Mucosa of gallbladder (tissue), 1 donor: ENCODE data around the gene CST8. TPM values are rescaled to one million over a fixed set of nuclear protein-coding genes. Genes with fewer than 3 reads are reported as not detected.

Experiments used
- DNase-seq: peaks from one replicate; pipeline ENCODE4 v3.0.0-alpha.2; 2020; ENCODE audit warnings: low spot score
- total RNA-seq: library from RNA; stranded (reverse); gene quantifications from one replicate; pipeline ENCODE4 v1.2.1, GENCODE V29; 2021
- donor health status: DM: no; HTN: no; CAD: no.

CST8 gene
- total RNA-seq, 1 donor from 2014 or later = not detected

GRCh38 chr20:23524146-23524545, 33.2 kb downstream of the CST8 start:
- DNase-seq = no peak

- DNase-seq = no peak
These were observed 35.9 kb downstream of the CST8 start for GRCh38 chr20:23526850-23527249.

GRCh38 chr20:23528867-23529431, 38.0 kb downstream of the CST8 start:
- no peak for DNase-seq

GRCh38 chr20:23530937-23531567, 40.1 kb downstream of the CST8 start:
- DNase-seq = no peak

GRCh38 chr20:23532533-23532932, 41.6 kb downstream of the CST8 start:
- DNase-seq = no peak

- DNase-seq = no peak
These were observed 42.2 kb downstream of the CST8 start for GRCh38 chr20:23533161-23533560.

- DNase-seq = no peak
These were observed 44.1 kb downstream of the CST8 start for GRCh38 chr20:23534801-23535593.

GRCh38 chr20:23536328-23536974, 45.5 kb downstream of the CST8 start:
- DNase-seq = no peak

GRCh38 chr20:23537030-23537429, 46.1 kb downstream of the CST8 start:
- no peak for DNase-seq

- no peak for DNase-seq
These were observed 49.7 kb downstream of the CST8 start for GRCh38 chr20:23540624-23541023.

- DNase-seq = no peak
These were observed 50.4 kb downstream of the CST8 start for GRCh38 chr20:23541330-23541729.

- no peak for DNase-seq
These were observed 50.9 kb downstream of the CST8 start for GRCh38 chr20:23541776-23542175.

- DNase-seq = no peak
These were observed 51.9 kb downstream of the CST8 start for GRCh38 chr20:23542801-23543200.

GRCh38 chr20:23544133-23544532, 53.2 kb downstream of the CST8 start:
- DNase-seq = no peak

Other genes starting within 250 kb of the CST8 start
- 10.5 TPM for gene NXT1, start 140.3 kb upstream of the CST8 start, total RNA-seq
- 13.0 TPM for gene GZF1, start 128.9 kb upstream of the CST8 start, total RNA-seq
- 12.4 TPM for gene NAPB, start 69.6 kb upstream of the CST8 start, total RNA-seq
- not detected for gene CSTL1, start 51.4 kb upstream of the CST8 start, total RNA-seq
- not detected for gene CST11, start 38.2 kb upstream of the CST8 start, total RNA-seq
- not detected for gene CST9L, start 77.4 kb downstream of the CST8 start, total RNA-seq
- gene CST9, start 114.8 kb downstream of the CST8 start, total RNA-seq = not detected
- gene CST3, start 146.8 kb downstream of the CST8 start, total RNA-seq = 2,306 TPM
- gene CST4, start 197.9 kb downstream of the CST8 start, total RNA-seq = 3.7 TPM